Spleen (tissue), 11 donors: Measurements from ENCODE around the gene PARD3B. TPM values are rescaled to one million over a fixed set of nuclear protein-coding genes. Genes with fewer than 3 reads are reported as not detected.

Experiments
- DNase-seq: peaks from one replicate; pipeline ENCODE4 v3.0.0-alpha.2; 2020
- H3K27ac ChIP-seq, 8 donors: fragments of 200-600 bp; sonication (generic) in 7 of 8; 1 replicate in 4 of 8; 2 replicates in 4 of 8; pipeline versions ENCODE4 v1.5.0 to v1.8.0; 2016 to 2021; ENCODE audit warnings: inconsistent platforms in 4 of 8, mild to moderate bottlenecking in 4 of 8, moderate library complexity in 1 of 8
- H3K27me3 ChIP-seq, 7 donors: fragments of 200-600 bp; sonication (generic) in 6 of 7; replicated peaks in 1 of 7; 1 replicate in 4 of 7; 2 replicates in 3 of 7; pipeline versions ENCODE4 v1.5.0 to v1.8.0; 2016 to 2021; ENCODE audit warnings: inconsistent platforms in 3 of 7, mild to moderate bottlenecking in 1 of 7
- H3K36me3 ChIP-seq, 6 donors: fragments of 200-600 bp; sonication (generic) in 5 of 6; 1 replicate in 4 of 6; 2 replicates in 2 of 6; pipeline versions ENCODE4 v1.5.0 to v1.8.0; 2016 to 2021; ENCODE audit warnings: inconsistent platforms in 2 of 6
- H3K4me1 ChIP-seq, 6 donors: fragments of 200-600 bp; sonication (generic) in 5 of 6; 1 replicate in 3 of 6; 2 replicates in 3 of 6; pipeline versions ENCODE4 v1.5.0 to v1.8.0; 2016 to 2021; ENCODE audit warnings: inconsistent platforms in 3 of 6
- H3K4me3 ChIP-seq, 8 donors: fragments of 200-600 bp; sonication (generic) in 7 of 8; 1 replicate in 4 of 8; 2 replicates in 4 of 8; pipeline versions ENCODE4 v1.5.0 to v1.8.0; 2016 to 2021; ENCODE audit warnings: inconsistent platforms in 4 of 8, mild to moderate bottlenecking in 4 of 8, moderate library complexity in 2 of 8
- H3K9me3 ChIP-seq, 8 donors: fragments of 200-600 bp; sonication (generic) in 7 of 8; 1 replicate in 4 of 8; 2 replicates in 4 of 8; pipeline versions ENCODE4 v1.5.0 to v1.8.0; 2016 to 2021; ENCODE audit warnings: inconsistent platforms in 4 of 8
- POLR2A ChIP-seq, 3 donors: fragments of 450-650 bp; IDR thresholded peaks; one replicate each; pipeline ENCODE4 v1.5.1; 2017; ENCODE audit warnings: antibody characterized with exemption in 3 of 3, mild to moderate bottlenecking in 1 of 3
- POLR2AphosphoS5 ChIP-seq, 3 donors: sonication (generic); formaldehyde crosslinking; IDR thresholded peaks; one replicate each; pipeline ENCODE4 v1.5.1; 2017; ENCODE audit warnings: antibody characterized with exemption in 3 of 3
- WGBS, 5 donors: extraction: QIAGEN DNeasy Blood & Tissue Kit in 3 of 5; methylation state at CpG; one replicate each; pipeline versions ENCODE4 v1.1.5 to v1.1.7; 2013 to 2018; 5-methylcytosine and 5-hydroxymethylcytosine counted together
- intact Hi-C: fragments of 100-400 bp; cut with DNase I; formaldehyde crosslinking; loops from one replicate; pipeline ENCODE4 v1.15.0; 2023; ENCODE audit warnings: low total_unique reads
- polyA plus RNA-seq, 3 donors: library from polyadenylated mRNA; stranded (reverse); fragments of 200-250 nt; gene quantifications; one replicate each; pipeline ENCODE4 v1.2.1, GENCODE V29; 2013
- total RNA-seq, 7 donors: library from RNA; depleted of rRNA in 3 of 7; stranded (reverse); fragments of >200 nt in 3 of 7; fragmentation: NEBNext Ultra II Directional in 4 of 7; extraction: Animal tissue kit (Norgen Biotek cat#: 25700) in 4 of 7; gene quantifications; one replicate each; pipeline versions ENCODE4 v1.1.0 to v1.2.1, GENCODE V29; 2016 to 2021
- TF ChIP-seq, protein P1 (sequence below), 11 experiments: fragments of 200-600 bp in 7 of 11; fragments of 450-650 bp in 4 of 11; sonication (generic) in 4 of 11; IDR thresholded peaks in 8 of 11; conservative IDR thresholded peaks in 3 of 11; 1 replicate in 7 of 11; 2 replicates in 4 of 11; pipeline versions ENCODE4 v1.4.0 to v1.8.0; 2016 to 2021; ENCODE audit warnings: antibody characterized with exemption in 11 of 11, inconsistent platforms in 4 of 11, mild to moderate bottlenecking in 1 of 11
- donor health status: healthy with polysubstance abuse.
- donor health status: DM: no; HTN: no; CAD: no; lungs with moderate emphysema.
- donor health status: DM: no; HTN: no; CAD: no.
- donor health status: Bipolar disorder and iron deficiency.
- donor health status: healthy.
- donor health status: DM: no; HTN: no; CAD: no.
- donor health status: DM: yes; HTN: yes; CAD: no.

The PARD3B gene
- total and polyA plus RNA-seq, 10 donors: 0.85 to 27.8 (median 14.7) TPM

DNA sequence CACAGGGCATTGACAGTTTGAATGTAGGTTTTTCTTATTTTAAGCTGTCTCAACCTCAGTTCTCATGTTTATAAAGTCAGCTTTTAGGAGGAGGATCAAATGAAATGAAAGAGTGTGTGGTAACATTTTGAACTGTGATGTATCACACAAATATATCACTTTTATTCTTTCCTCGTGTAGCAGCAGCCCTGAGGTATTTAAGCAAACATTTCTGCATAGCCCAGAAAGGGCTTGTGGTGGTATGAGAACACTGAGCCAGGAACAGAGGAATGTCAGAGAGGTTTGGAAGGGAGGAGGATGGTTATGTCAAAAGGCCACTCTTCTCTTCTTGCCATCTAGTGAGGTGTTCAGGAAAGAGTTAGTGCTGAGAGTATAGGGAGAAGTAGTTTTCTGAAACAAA is 150.2 kb downstream of the PARD3B start:
- 38 to 70% (median 63%) methylated on average over 1 of the region's 1 CpG for WGBS, 5 donors
- no peak for DNase-seq
- Histone ChIP-seq H3K27me3 (no peaks in the 10 kb centered on the region), H3K4me3 (no peak overlapping the region), H3K27ac (no peak overlapping the region), H3K4me1 (peaks cover 0 to 8% (median 0%) of the 10 kb centered on the region in 6 donors), H3K36me3 (no peaks in the 10 kb centered on the region), H3K9me3 (no peaks in the 10 kb centered on the region)
- intact Hi-C loops: loop anchor here (5.0 kb wide), 1 partner anchor 368 kb away; no protein-coding TSS in a partner anchor
- TF ChIP-seq POLR2AphosphoS5 (IDR thresholded peaks at IDR 0.05) (no peak), POLR2A (IDR thresholded peaks at IDR 0.05) (no peak)
- TF ChIP-seq, protein P1, sequence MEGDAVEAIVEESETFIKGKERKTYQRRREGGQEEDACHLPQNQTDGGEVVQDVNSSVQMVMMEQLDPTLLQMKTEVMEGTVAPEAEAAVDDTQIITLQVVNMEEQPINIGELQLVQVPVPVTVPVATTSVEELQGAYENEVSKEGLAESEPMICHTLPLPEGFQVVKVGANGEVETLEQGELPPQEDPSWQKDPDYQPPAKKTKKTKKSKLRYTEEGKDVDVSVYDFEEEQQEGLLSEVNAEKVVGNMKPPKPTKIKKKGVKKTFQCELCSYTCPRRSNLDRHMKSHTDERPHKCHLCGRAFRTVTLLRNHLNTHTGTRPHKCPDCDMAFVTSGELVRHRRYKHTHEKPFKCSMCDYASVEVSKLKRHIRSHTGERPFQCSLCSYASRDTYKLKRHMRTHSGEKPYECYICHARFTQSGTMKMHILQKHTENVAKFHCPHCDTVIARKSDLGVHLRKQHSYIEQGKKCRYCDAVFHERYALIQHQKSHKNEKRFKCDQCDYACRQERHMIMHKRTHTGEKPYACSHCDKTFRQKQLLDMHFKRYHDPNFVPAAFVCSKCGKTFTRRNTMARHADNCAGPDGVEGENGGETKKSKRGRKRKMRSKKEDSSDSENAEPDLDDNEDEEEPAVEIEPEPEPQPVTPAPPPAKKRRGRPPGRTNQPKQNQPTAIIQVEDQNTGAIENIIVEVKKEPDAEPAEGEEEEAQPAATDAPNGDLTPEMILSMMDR (IDR thresholded peaks at IDR 0.05 in 8 of 11, conservative IDR thresholded peaks at IDR 0.05 in 3 of 11): no peak

DNA sequence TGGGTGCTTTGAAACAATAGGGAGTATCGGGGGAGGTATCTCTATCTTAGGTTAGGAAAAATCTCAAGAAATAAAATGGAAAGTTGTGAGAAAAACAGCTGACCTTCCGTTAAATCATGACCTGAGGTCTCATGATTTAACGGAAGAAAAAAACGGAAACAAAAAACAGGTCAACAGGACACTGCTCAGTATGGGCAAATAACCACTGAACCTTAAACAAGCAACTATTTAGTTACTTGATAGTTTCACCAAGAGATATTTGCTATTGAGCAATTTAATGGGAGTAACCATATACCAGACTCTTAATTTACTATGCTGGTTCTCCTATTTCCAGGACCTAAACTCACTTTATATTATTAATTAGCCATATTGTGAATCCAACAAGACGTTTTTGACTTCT is 150.8 kb downstream of the PARD3B start:
- H3K4me3 ChIP-seq: no peak overlapping the region
- H3K27me3 ChIP-seq: no peaks in the 10 kb centered on the region
- no peaks in the 10 kb centered on the region for H3K36me3 ChIP-seq
- TF ChIP-seq POLR2A (IDR thresholded peaks at IDR 0.05): no peak
- TF ChIP-seq POLR2AphosphoS5 (IDR thresholded peaks at IDR 0.05): no peak
- TF ChIP-seq, protein P1 (IDR thresholded peaks at IDR 0.05 in 8 of 11, conservative IDR thresholded peaks at IDR 0.05 in 3 of 11): no peak
- 84 to 91% (median 89%) methylated on average over 5 of the region's 5 CpGs for WGBS, 5 donors
- no peak for DNase-seq
- H3K27ac ChIP-seq: no peak overlapping the region
- peaks cover 0 to 8% (median 0%) of the 10 kb centered on the region in 6 donors for H3K4me1 ChIP-seq
- intact Hi-C loops: loop anchor here (5.0 kb wide), 1 partner anchor 369 kb away; no protein-coding TSS in a partner anchor
- no peaks in the 10 kb centered on the region for H3K9me3 ChIP-seq

DNA sequence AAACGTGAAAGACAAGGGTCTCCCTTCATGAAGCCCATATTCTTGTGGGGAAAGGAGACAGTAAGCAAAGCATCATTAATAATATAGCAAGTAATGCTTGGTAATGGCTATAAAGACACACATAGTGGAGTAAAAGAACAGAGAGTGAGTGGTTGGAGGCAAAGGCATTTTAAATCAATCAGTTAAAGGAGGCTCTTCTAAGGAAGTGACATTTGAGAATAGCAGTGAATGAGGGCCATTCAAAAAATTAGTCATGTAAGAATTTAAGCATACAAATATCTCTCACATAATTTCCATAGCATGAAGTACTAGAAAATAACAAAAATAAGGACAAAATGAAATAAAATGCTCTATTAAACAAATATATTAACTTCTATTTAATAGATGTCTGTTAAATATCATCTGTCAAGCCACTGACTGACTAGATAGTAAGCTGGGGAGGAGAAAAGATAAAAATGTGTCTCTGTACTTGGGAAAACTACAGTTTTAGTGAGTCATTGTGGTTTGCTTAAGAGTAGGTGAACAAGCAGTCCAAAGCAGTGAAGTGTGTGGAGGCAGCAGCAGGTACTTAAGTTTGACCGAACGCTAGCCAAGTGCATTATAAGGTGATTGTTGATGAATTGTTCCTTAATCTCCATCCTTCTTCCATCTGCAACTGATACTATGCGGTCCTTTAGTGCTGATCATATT is 160.1 kb downstream of the PARD3B start:
- no peaks in the 10 kb centered on the region for H3K27me3 ChIP-seq
- TF ChIP-seq, protein P1 (IDR thresholded peaks at IDR 0.05 in 8 of 11, conservative IDR thresholded peaks at IDR 0.05 in 3 of 11): no peak
- TF ChIP-seq POLR2A (IDR thresholded peaks at IDR 0.05) (no peak), POLR2AphosphoS5 (IDR thresholded peaks at IDR 0.05) (no peak)
- WGBS, 5 donors: 61 to 81% (median 70%) methylated on average over 4 of the region's 4 CpGs

DNA sequence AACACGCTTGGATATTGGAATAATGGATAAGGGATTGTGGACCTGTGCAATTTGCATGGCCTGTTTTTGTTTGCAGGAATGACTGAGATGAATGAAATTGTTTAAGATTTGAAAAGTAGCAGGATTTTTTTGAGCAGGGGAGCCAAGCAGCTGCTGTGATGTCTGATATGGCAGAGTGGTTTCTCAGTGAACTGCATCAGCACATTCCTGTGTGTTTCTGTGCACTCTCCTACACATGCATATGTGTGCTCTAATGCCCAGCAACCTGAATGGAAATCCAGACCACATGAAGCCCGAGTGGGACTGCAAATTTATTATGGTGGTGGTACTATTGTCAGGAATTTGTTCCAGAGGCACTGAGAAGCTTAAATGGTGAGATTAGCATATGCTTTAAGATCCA is 161.7 kb downstream of the PARD3B start:
- no peak overlapping the region for H3K4me3 ChIP-seq
- no peaks in the 10 kb centered on the region for H3K4me1 ChIP-seq
- TF ChIP-seq POLR2A (IDR thresholded peaks at IDR 0.05) (no peak), POLR2AphosphoS5 (IDR thresholded peaks at IDR 0.05) (no peak)
- TF ChIP-seq, protein P1 (IDR thresholded peaks at IDR 0.05 in 8 of 11, conservative IDR thresholded peaks at IDR 0.05 in 3 of 11): no peak
- 64 to 81% (median 67%) methylated on average over 2 of the region's 2 CpGs for WGBS, 5 donors
- intact Hi-C loops: no loop called here
- H3K27me3 ChIP-seq: no peaks in the 10 kb centered on the region
- H3K9me3 ChIP-seq: no peaks in the 10 kb centered on the region
- H3K36me3 ChIP-seq: no peaks in the 10 kb centered on the region
- DNase-seq: no peak
- H3K27ac ChIP-seq: no peak overlapping the region

More for the DNA sequence above, 160.1 kb downstream of the PARD3B start:
- Histone ChIP-seq H3K27ac (no peak overlapping the region), H3K9me3 (no peaks in the 10 kb centered on the region), H3K4me3 (no peak overlapping the region), H3K36me3 (no peaks in the 10 kb centered on the region), H3K4me1 (no peaks in the 10 kb centered on the region)
- DNase-seq: no peak
- intact Hi-C loops: no loop called here
